ENCODE measurements around the gene URB2. TPM values are rescaled to one million over a fixed set of nuclear protein-coding genes. Genes with fewer than 3 reads are reported as not detected.

The URB2 gene
- total RNA-seq, 1 experiment from 2014 or later, result 20.4 TPM

- intact Hi-C loops (cut with micrococcal nuclease), result no loop called here
- RAD21 ChIA-PET (ENCODE audit: low non-redundant PET in 1 of 2, low total read pairs in 2 of 2, uncharacterized antibody in 2 of 2, unreplicated experiment in 2 of 2), result no interaction called here
- H3K9ac ChIP-seq (ENCODE audit: low read length), result no peak overlapping the region
- H3K36me3 ChIP-seq (ENCODE audit: control insufficient read depth in 1 of 2, insufficient read depth in 2 of 2, low read length in 2 of 2), result no peaks in the 10 kb centered on the region
- DNase-seq (ENCODE audit: low read depth, low spot score) (no peak), ATAC-seq (peak; percentile 36; the same call in 1 of the 2 replicates)
- no peaks in the 10 kb centered on the region for H3K9me2 ChIP-seq (ENCODE audit: insufficient read depth)
- H3K4me2 ChIP-seq (ENCODE audit: low read length), result no peak overlapping the region
- CTCF ChIA-PET, result no interaction called here
- no peaks in the 10 kb centered on the region for H3K79me2 ChIP-seq (ENCODE audit: insufficient read depth, low read length)
- H2AFZ ChIP-seq (ENCODE audit: low read depth, low read length, poor library complexity, severe bottlenecking), result no peak overlapping the region
- H3K9me3 ChIP-seq (ENCODE audit: control insufficient read depth in 1 of 2, insufficient read depth in 1 of 2, low read depth in 1 of 2, low read length in 2 of 2), result no peaks in the 10 kb centered on the region
- TF ChIP-seq ZFX (IDR thresholded peaks at IDR 0.05) (no peak), EZH2 (IDR thresholded peaks at IDR 0.05) (no peak), EGR1 (IDR thresholded peaks at IDR 0.05; ENCODE audit: low read depth) (no peak), ZNF274 (IDR thresholded peaks at IDR 0.05; ENCODE audit: low read depth, low read length) (no peak), TCF7L2 (IDR thresholded peaks at IDR 0.05; ENCODE audit: borderline replicate concordance, extremely low read depth, insufficient read depth, insufficient read length) (no peak), ZBTB33 (IDR thresholded peaks at IDR 0.05; ENCODE audit: extremely low read depth, insufficient replicate concordance, low read length) (no peak)
- 0 out of 4 replicates have a peak, but pooled peaks cover 0 to 3% of the 10 kb centered on the region in 2 experiments for H3K4me1 ChIP-seq (ENCODE audit: control insufficient read depth in 1 of 2, insufficient read depth in 2 of 2, low read length in 2 of 2)
- no peaks in the 10 kb centered on the region for H4K20me1 ChIP-seq (ENCODE audit: insufficient read depth)
- H3K4me3 ChIP-seq (replicated peaks in 1 of 2; ENCODE audit: low read depth in 1 of 2, low read length in 2 of 2), result no peak overlapping the region
- no peak overlapping the region for H3K27ac ChIP-seq (ENCODE audit: low read depth, low read length)
- BruUV-seq (replicated peaks), result no TSS peak
- POLR2A ChIA-PET, result no interaction called here
- H3K27me3 ChIP-seq (ENCODE audit: insufficient read depth, low read length), result no peaks in the 10 kb centered on the region
Measured at GRCh38 chr1:229694053-229694693, 68.1 kb downstream of the URB2 start.

- no peak for ATAC-seq
- H3K79me2 ChIP-seq (ENCODE audit: insufficient read depth, low read length), result no peaks in the 10 kb centered on the region
- H3K9me3 ChIP-seq (ENCODE audit: control insufficient read depth in 1 of 2, insufficient read depth in 1 of 2, low read depth in 1 of 2, low read length in 2 of 2), result no peaks in the 10 kb centered on the region
- no peak overlapping the region for H3K9ac ChIP-seq (ENCODE audit: low read length)
- 0 out of 4 replicates have a peak, but pooled peaks cover 0 to 3% of the 10 kb centered on the region in 2 experiments for H3K4me1 ChIP-seq (ENCODE audit: control insufficient read depth in 1 of 2, insufficient read depth in 2 of 2, low read length in 2 of 2)
- H3K27ac ChIP-seq (ENCODE audit: low read depth, low read length), result no peak overlapping the region
- no TSS peak for BruUV-seq (replicated peaks)
- no peaks in the 10 kb centered on the region for H3K36me3 ChIP-seq (ENCODE audit: control insufficient read depth in 1 of 2, insufficient read depth in 2 of 2, low read length in 2 of 2)
- no peaks in the 10 kb centered on the region for H3K27me3 ChIP-seq (ENCODE audit: insufficient read depth, low read length)
- intact Hi-C loops (cut with micrococcal nuclease), result no loop called here
- ChIA-PET CTCF (no interaction called here), POLR2A (no interaction called here), RAD21 (ENCODE audit: low non-redundant PET in 1 of 2, low total read pairs in 2 of 2, uncharacterized antibody in 2 of 2, unreplicated experiment in 2 of 2) (no interaction called here)
- no peaks in the 10 kb centered on the region for H3K9me2 ChIP-seq (ENCODE audit: insufficient read depth)
- H3K4me3 ChIP-seq (replicated peaks in 1 of 2; ENCODE audit: low read depth in 1 of 2, low read length in 2 of 2), result no peak overlapping the region
- H4K20me1 ChIP-seq (ENCODE audit: insufficient read depth), result no peaks in the 10 kb centered on the region
- no peak overlapping the region for H3K4me2 ChIP-seq (ENCODE audit: low read length)
- no peak for DNase-seq (ENCODE audit: low read depth, low spot score)
- H2AFZ ChIP-seq (ENCODE audit: low read depth, low read length, poor library complexity, severe bottlenecking), result no peak overlapping the region
- no peak for TF ChIP-seq FOSL1 (IDR thresholded peaks at IDR 0.05; ENCODE audit: low read depth)
- no peak for TF ChIP-seq CTCF (IDR thresholded peaks at IDR 0.05 in 2 of 3, conservative IDR thresholded peaks at IDR 0.05 in 1 of 3; ENCODE audit: borderline replicate concordance in 1 of 3, insufficient read depth in 1 of 3, low read depth in 2 of 3, low read length in 2 of 3)
- no peak for TF ChIP-seq EZH2phosphoT487 (IDR thresholded peaks at IDR 0.05; ENCODE audit: borderline replicate concordance)
- TF ChIP-seq MAX (IDR thresholded peaks at IDR 0.05), result no peak
- TF ChIP-seq CBX3 (IDR thresholded peaks at IDR 0.05; ENCODE audit: low read depth), result no peak
- TF ChIP-seq REST (IDR thresholded peaks at IDR 0.05; ENCODE audit: low read depth), result no peak
- no peak for TF ChIP-seq EZH2 (IDR thresholded peaks at IDR 0.05)
Measured at GRCh38 chr1:229696385-229696784, 70.3 kb downstream of the URB2 start.
